Neural crest cell (in vitro differentiated cells): ENCODE measurements around the gene JAM3. TPM values are rescaled to one million over a fixed set of nuclear protein-coding genes. Genes with fewer than 3 reads are reported as not detected.
A peak's percentile ranks its signal among the peaks of the same experiment; 100 is the strongest.

ENCODE experiments used
- DNase-seq: peaks from one replicate; pipeline ENCODE4 v3.0.0; 2021; ENCODE audit warnings: low read depth, mixed read lengths, low spot score
- H3K27ac Mint-ChIP-seq: one replicate; pipeline ENCODE4 v1.8.0; 2021; ENCODE audit warnings: mild to moderate bottlenecking, mixed read lengths; ENCODE audit not compliant: unreplicated experiment
- H3K27me3 Mint-ChIP-seq: 2 replicates; pipeline ENCODE4 v1.8.0; 2021; ENCODE audit warnings: low read depth, mild to moderate bottlenecking, mixed read lengths
- H3K36me3 Mint-ChIP-seq: 2 replicates; pipeline ENCODE4 v1.8.0; 2021; ENCODE audit warnings: low read depth, mild to moderate bottlenecking, mixed read lengths
- H3K4me1 Mint-ChIP-seq: 2 replicates; pipeline ENCODE4 v1.8.0; 2021; ENCODE audit warnings: mixed read lengths
- H3K4me3 Mint-ChIP-seq: one replicate; pipeline ENCODE4 v1.8.0; 2021; ENCODE audit warnings: mild to moderate bottlenecking, mixed read lengths
- H3K9me3 Mint-ChIP-seq: 2 replicates; pipeline ENCODE4 v1.8.0; 2021; ENCODE audit warnings: mixed read lengths
- total RNA-seq: library from RNA; stranded (reverse); gene quantifications from 2 replicates; pipeline ENCODE4 v1.2.1, GENCODE V29; 2021
- TF ChIP-seq, protein P1 (sequence below): fragments of 200-600 bp; sonication (generic); conservative IDR thresholded peaks from 2 replicates; pipeline ENCODE4 v1.5.0; 2021; ENCODE audit warnings: antibody characterized with exemption, mild to moderate bottlenecking

JAM3 gene
- total RNA-seq, 1 donor from 2014 or later = 98.6 TPM

DNA sequence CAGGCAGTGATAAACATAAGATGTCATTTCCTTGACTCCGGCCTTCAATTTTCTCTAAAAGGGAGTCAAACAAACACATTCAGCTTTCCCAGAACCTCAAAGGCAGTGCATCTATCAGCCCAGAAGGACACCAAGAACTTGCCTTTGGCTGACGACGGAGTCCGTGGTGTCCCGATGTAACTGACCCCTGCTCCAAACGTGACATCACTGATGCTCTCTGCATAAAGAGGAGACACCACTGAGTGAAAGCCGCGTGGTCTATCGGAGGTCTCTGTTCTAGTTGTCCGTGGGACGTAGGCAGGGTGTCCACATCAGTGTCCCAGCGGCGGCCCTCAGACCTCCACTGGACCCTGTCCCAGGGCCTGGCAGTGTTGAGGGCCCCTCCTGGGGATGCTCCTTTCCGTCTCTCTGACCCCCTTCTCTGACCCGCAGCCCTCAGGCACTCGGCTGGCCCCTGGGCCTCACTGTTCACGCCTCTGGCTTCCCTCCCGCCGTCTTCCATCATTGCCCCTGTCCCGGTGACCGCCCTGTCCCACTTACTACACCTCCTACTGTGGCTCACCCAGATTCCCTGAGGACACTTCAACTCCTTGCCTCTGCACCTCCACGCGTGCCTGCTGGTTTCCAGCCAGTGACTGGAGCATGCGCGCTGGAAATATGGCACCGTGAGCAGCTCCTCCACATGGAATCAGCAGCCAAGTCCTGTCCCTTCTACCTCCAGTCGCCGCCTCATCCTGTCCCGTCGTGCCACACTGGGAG, 84.5 kb downstream of the JAM3 start:
- no peak overlapping the region for H3K4me3 Mint-ChIP-seq

DNA sequence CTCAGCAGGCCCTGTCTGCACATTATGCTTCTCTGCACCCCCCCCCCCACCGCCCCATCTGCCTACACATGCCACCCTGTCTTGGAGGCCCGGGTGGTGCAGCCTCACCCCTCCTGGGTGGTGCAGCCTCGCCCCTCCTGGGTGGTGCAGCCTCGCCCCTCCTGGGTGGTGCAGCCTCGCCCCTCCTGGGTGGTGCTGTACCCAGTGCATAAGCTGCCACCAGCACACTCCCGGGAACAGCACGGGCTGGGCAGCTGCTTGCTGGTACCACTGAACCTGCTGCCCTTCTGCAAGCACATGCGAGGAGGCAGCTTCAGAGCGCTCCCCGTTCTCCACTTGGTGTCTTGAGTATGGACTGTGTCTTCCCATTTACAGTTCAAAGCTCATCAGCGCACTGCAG, 85.6 kb downstream of the JAM3 start:
- H3K4me1 Mint-ChIP-seq = no peaks in the 10 kb centered on the region
- no peak for DNase-seq
- H3K4me3 Mint-ChIP-seq = no peak overlapping the region
- peaks cover 33% of the 10 kb centered on the region for H3K36me3 Mint-ChIP-seq
- no peaks in the 10 kb centered on the region for H3K9me3 Mint-ChIP-seq
- no peak overlapping the region for H3K27ac Mint-ChIP-seq
- no peaks in the 10 kb centered on the region for H3K27me3 Mint-ChIP-seq
- TF ChIP-seq, protein P1, sequence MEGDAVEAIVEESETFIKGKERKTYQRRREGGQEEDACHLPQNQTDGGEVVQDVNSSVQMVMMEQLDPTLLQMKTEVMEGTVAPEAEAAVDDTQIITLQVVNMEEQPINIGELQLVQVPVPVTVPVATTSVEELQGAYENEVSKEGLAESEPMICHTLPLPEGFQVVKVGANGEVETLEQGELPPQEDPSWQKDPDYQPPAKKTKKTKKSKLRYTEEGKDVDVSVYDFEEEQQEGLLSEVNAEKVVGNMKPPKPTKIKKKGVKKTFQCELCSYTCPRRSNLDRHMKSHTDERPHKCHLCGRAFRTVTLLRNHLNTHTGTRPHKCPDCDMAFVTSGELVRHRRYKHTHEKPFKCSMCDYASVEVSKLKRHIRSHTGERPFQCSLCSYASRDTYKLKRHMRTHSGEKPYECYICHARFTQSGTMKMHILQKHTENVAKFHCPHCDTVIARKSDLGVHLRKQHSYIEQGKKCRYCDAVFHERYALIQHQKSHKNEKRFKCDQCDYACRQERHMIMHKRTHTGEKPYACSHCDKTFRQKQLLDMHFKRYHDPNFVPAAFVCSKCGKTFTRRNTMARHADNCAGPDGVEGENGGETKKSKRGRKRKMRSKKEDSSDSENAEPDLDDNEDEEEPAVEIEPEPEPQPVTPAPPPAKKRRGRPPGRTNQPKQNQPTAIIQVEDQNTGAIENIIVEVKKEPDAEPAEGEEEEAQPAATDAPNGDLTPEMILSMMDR = no peak

More for the DNA sequence above, 84.5 kb downstream of the JAM3 start:
- Mint-ChIP-seq H3K9me3 (no peaks in the 10 kb centered on the region), H3K27ac (no peak overlapping the region), H3K4me1 (no peaks in the 10 kb centered on the region), H3K36me3 (peaks cover 23% of the 10 kb centered on the region), H3K27me3 (no peaks in the 10 kb centered on the region)
- TF ChIP-seq, protein P1 = no peak
- DNase-seq = no peak

DNA sequence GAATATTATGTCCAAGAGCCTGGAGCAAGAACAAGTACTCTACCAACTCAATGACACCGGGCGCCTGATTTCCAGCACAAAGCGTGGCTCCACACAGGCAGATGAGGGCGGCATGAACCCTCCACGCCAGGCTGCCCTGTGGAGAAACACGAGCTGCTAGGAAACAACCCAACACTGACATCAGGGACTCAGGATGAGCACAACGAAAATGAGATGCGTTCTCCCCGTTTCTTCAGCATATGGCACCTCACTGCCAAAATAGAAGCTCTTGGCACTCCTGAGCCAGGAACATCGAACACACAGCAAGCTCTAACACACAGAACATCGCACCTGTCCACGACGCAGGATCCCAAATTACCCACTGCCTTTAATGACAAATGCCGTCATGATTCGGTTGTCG, 86.6 kb downstream of the JAM3 start:
- TF ChIP-seq, protein P1 = no peak
- H3K27ac Mint-ChIP-seq = no peak overlapping the region
- no peak for DNase-seq
- H3K4me3 Mint-ChIP-seq = peak overlapping the region; percentile 61
- H3K27me3 Mint-ChIP-seq = no peaks in the 10 kb centered on the region
- H3K9me3 Mint-ChIP-seq = no peaks in the 10 kb centered on the region
- no peaks in the 10 kb centered on the region for H3K4me1 Mint-ChIP-seq
- peaks cover 43% of the 10 kb centered on the region for H3K36me3 Mint-ChIP-seq

DNA sequence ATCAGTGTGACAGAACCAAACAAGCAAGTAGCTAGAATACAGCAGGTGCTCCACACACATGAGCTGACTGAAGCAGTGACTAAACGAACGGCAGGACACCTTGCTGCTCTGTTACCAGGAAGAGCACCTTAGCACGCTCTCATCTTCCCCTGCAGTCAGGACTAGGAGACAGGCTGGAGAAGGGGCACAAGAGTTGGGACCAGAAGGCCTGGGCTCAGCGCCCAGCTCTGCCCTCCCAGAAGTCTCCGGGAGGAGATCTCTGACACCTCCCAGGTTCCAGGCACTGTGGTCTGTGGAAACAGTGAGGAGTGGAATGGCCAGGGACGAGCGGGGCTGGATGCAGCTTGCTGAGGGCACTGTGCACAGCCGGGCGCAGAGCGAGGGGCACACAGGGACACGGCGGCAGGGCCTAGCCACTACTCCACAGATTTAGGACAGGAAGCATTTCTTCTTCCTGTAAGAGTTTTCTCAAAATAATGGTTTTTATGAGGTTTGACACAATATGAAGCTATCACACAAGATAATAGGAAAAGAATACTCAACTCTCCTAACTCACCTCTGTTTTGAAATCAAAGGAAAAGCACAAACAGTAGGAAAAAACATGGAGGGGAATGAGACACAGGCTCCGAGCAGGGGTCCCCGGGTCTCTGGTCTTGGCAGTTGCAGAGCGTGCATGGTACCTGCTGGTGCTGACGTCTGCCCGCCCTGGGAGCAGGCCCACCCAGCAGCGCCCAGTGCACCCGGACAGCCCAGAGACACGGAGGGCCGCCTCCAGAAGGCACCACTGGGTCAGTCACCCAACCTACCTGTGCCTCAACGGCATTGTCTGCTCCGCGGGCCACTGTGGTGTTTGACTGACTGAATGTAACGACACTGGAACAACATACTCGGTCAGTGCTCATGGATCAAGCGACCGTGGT, 87.3 kb downstream of the JAM3 start:
- TF ChIP-seq, protein P1 = no peak

GRCh38 chr11:134157451-134157850, 88.6 kb downstream of the JAM3 start:
- H3K36me3 Mint-ChIP-seq = peaks cover 57% of the 10 kb centered on the region
- no peak for DNase-seq
- TF ChIP-seq, protein P1 = no peak

More for the DNA sequence above, 87.3 kb downstream of the JAM3 start:
- Mint-ChIP-seq H3K4me1 (no peaks in the 10 kb centered on the region), H3K27ac (no peak overlapping the region), H3K9me3 (no peaks in the 10 kb centered on the region), H3K36me3 (peaks cover 46% of the 10 kb centered on the region), H3K27me3 (no peaks in the 10 kb centered on the region), H3K4me3 (peak overlapping the region; percentile 61)
- DNase-seq = no peak

More at GRCh38 chr11:134157451-134157850, 88.6 kb downstream of the JAM3 start:
- peaks cover 4% of the 10 kb centered on the region for H3K9me3 Mint-ChIP-seq
- no peaks in the 10 kb centered on the region for H3K4me1 Mint-ChIP-seq
- H3K4me3 Mint-ChIP-seq = no peak overlapping the region
- no peak overlapping the region for H3K27ac Mint-ChIP-seq
- peaks cover 2% of the 10 kb centered on the region for H3K27me3 Mint-ChIP-seq
